Measurements from ENCODE around the gene KL.

Gene KL

DNA sequence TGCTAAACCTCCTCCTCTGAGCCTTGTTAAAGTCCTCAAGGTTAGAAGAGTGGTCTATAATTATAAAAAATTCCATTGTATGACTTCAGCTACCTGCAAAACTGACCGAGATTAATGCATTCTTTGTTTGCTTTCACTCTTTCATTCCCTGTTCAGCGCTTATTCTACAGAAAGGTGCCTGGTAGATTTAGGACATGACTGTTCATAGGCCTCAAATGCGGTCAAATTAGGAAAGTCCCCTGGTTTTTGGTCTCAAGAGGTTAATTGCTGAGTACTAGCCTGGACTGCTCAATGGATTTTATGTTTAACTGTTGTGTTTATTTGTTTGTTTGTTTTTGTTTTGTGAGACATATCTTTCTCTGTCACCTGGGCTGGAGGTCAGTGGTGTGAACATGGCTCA, 35.4 kb downstream of the KL start:
- no peaks in the 10 kb centered on the region for H3K27me3 ChIP-seq (ENCODE audit: insufficient read depth, low read depth, severe bottlenecking)
- no peaks in the 10 kb centered on the region for H3K36me3 ChIP-seq
- no peaks in the 10 kb centered on the region for H3K9me3 ChIP-seq (ENCODE audit: severe bottlenecking)
- TF ChIP-seq CTCF (IDR thresholded peaks at IDR 0.05; ENCODE audit: low read depth, low read length) = no peak
- H3K4me3 ChIP-seq (ENCODE audit: low read depth, low read length) = no peak overlapping the region
- no peak overlapping the region for H3K27ac ChIP-seq
- no peak for DNase-seq

- Histone ChIP-seq H3K4me3 (ENCODE audit: low read depth, low read length) (no peak overlapping the region), H3K27me3 (ENCODE audit: insufficient read depth, low read depth, severe bottlenecking) (no peaks in the 10 kb centered on the region), H3K27ac (no peak overlapping the region), H3K36me3 (no peaks in the 10 kb centered on the region), H3K9me3 (ENCODE audit: severe bottlenecking) (no peaks in the 10 kb centered on the region)
- DNase-seq = no peak
- no peak for TF ChIP-seq CTCF (IDR thresholded peaks at IDR 0.05; ENCODE audit: low read depth, low read length)
Measured at GRCh38 chr13:33052506-33053280, 36.5 kb downstream of the KL start.

- no peaks in the 10 kb centered on the region for H3K27me3 ChIP-seq (ENCODE audit: insufficient read depth, low read depth, severe bottlenecking)
- DNase-seq = no peak
- no peak for TF ChIP-seq CTCF (IDR thresholded peaks at IDR 0.05; ENCODE audit: low read depth, low read length)
- H3K9me3 ChIP-seq (ENCODE audit: severe bottlenecking) = no peaks in the 10 kb centered on the region
- H3K4me3 ChIP-seq (ENCODE audit: low read depth, low read length) = no peak overlapping the region
- H3K36me3 ChIP-seq = no peaks in the 10 kb centered on the region
- no peak overlapping the region for H3K27ac ChIP-seq
Measured at GRCh38 chr13:33053397-33054066, 37.3 kb downstream of the KL start.

DNA sequence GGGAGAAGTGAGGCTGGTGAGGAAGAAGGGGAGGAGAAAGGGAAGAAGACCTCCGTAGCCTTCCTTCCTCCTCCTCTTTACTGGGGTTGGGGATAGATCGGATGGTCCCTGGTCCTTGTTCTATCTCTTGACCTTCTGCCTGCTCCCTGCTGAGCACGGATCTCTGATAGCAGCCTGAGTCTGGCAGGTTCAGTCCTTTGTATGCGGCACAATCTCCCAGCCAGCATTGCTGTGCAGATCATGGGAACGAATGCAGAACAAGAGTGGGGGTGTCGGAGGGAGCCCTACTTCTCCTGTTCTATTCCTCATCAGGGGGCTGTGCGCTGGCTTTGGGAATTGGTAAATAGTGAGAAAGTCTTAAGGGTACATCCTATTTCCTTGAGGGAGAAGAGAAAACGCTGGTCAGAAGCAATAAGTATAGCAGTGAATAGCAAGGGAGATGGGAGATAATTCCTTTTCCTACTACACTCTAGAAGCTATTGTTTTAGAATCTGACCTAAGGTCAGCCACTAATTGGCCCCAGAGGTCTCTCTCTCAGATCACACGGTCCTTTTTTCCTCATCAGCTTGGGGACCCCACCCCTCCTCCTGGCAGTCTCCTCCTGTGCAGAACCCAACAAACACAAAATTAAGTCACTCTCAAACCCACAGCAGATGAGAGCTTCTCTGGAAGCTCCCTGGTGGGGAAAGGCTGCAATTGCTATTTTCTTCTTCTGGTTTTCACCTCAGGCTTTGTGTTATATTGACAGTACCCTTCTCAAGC, 41.0 kb downstream of the KL start:
- H3K4me3 ChIP-seq (ENCODE audit: low read depth, low read length) = no peak overlapping the region
- no peak overlapping the region for H3K27ac ChIP-seq
- peak; percentile 16 for DNase-seq

GRCh38 chr13:33058776-33059327, 42.6 kb downstream of the KL start:
- Histone ChIP-seq H3K36me3 (no peaks in the 10 kb centered on the region), H3K27me3 (ENCODE audit: insufficient read depth, low read depth, severe bottlenecking) (no peaks in the 10 kb centered on the region), H3K9me3 (ENCODE audit: severe bottlenecking) (no peaks in the 10 kb centered on the region), H3K27ac (no peak overlapping the region), H3K4me3 (ENCODE audit: low read depth, low read length) (no peak overlapping the region)
- TF ChIP-seq CTCF (IDR thresholded peaks at IDR 0.05; ENCODE audit: low read depth, low read length) = no peak
- DNase-seq = no peak

More for the DNA sequence above, 41.0 kb downstream of the KL start:
- peak; percentile 58 for TF ChIP-seq CTCF (IDR thresholded peaks at IDR 0.05; ENCODE audit: low read depth, low read length)
- H3K9me3 ChIP-seq (ENCODE audit: severe bottlenecking) = no peaks in the 10 kb centered on the region
- H3K36me3 ChIP-seq = no peaks in the 10 kb centered on the region
- H3K27me3 ChIP-seq (ENCODE audit: insufficient read depth, low read depth, severe bottlenecking) = no peaks in the 10 kb centered on the region

Measured in WERI-Rb-1 (cell line).